Mesenteric fat pad (tissue), 1 donor: ENCODE data around the gene CELF5. TPM values are rescaled to one million over a fixed set of nuclear protein-coding genes. Genes with fewer than 3 reads are reported as not detected.
"Not testable (repeated sequence)": the region's sequence is repeated elsewhere in the genome, so short reads cannot be mapped to it uniquely, and the experiment has no call there.

Experiments
- DNase-seq: peaks from one replicate; pipeline ENCODE4 v3.0.0-alpha.2; 2020; ENCODE audit warnings: low spot score
- total RNA-seq: library from RNA; stranded (reverse); fragmentation: NEBNext Ultra II Directional; extraction: Animal tissue kit (Norgen Biotek cat#: 25700); gene quantifications from one replicate; pipeline ENCODE4 v1.2.1, GENCODE V29; 2021
- donor health status: DM: yes; HTN: yes; CAD: no.

The CELF5 gene
- total RNA-seq, 1 donor from 2014 or later: not detected

DNA sequence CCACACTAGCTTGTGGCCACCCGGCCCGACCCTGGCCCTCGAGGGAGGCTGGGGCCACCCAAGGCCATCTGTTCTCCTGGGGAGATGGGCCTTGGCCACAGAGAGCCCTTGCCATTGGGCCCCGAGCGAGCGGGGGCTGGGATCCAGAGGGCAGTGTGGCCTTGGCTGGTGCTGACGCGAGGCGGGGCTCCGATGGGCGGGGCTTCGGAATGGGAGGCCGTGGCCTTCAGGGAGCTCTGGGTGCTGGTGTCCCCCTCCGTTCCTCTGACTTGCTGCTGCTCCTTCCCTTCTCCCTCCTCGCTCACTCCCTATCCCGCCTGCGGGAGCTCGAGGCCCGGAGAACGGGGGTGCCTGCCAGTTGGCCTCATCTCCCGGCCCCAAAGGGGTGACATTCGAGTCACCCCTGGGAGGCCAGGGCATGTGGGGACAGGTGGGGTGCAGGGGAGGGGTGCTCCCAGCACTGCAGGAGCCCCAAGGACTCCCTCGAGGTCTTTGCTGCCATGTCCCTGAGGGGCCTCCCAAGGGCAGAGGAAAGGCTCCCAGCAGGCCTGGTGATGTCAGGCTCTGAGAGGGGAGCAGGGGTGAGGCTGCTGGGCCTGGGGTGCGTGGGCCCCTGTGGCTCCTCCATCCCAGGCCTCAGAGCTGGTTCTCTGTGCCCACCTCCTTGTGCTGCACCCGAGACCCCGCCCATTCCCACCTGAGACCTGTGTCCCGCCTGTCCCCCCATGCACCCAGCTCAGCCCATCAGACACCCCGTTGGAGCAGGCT, 34.6 kb upstream of the CELF5 start:
- no peak for DNase-seq

DNA sequence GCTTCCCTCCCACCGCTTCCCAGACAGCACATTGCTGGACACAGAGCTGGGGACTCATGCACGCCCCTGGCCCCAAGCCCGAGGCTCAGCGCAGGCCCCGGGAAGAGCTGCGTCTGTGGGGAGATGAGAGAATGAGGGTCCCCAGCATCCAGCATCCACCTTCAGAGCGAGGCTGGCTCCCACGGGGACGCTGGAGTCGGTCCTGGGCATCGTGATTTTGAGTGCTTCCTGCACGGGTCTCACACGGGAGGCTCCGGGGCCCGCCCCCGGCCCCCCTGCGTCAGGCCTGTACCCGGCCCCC, 34.0 kb upstream of the CELF5 start:
- no peak for DNase-seq

DNA sequence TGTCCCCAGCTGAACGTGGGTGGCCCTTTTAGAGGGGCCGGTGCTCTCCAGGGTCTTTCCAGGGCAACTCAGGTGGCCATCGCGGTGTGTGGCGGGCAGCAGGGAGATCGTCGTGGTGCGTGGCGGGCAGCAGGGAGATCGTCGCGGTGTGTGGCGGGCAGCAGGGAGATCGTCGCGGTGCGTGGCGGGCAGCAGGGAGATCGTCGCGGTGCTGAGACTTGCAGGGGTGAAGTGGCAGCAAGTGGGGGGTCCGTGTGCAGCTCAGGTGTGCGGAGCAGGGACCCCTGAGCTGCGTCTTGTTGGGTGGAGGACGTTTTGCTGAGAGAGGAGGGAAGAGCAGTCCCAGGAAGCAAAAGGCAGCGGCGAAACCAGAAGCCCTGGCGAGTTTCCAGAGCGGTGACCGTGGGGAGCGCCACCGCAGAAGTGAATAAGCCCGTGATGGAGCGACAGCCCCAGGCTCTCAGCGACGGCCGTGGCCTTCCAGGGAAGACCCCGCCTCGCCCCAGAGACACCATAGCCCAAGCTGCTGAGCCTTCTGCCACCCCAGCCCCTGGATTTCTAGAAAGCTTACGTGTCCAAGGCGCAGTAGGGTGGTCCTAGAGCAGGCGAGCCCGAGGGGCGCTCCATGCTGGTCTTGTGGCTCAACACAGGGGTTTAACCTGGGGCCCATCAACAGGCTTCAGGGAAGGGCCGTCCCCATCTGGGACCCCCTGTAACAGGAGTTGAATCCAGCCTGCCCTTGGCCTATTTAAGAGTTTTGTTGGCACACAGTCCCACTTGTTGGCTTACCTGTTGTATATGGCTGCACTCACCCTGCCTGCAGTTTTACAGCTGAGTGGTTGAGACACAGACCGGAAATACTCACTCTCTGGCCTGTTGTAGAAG, 33.3 kb upstream of the CELF5 start:
- no peak for DNase-seq

DNA sequence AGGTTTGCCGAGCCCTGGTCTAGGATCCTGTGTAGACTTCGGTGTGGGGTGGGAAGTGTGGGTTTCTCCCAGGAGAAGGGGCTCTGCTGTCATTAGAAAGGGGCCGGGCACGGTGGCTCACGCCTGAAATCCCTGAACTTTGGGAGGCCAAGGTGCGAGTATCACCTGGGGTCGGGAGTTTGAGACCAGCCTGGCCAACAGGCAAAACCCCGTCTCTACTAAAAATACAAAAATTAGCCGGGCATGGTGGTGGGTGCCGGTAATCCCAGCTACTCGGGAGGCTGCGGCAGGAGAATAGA, 32.7 kb upstream of the CELF5 start:
- DNase-seq: not testable (repeated sequence)

DNA sequence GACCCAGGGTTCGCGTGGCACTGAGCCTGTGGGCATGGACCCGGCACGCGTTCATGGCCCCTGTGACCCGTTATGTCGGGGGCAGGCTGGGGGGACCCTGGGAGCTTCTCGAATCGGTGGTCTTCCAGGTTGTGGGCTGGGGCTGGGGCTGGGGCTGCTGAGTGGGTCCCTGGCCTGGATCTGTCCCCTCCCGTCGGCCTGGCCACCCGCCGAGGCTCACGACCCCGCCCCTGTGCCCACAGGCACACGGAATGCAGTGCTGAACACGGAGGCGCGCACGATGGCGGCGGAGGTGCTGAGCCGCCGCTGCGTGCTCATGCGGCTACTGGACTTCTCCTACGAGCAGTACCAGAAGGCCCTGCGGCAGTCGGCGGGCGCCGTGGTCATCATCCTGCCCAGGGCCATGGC, 32.2 kb upstream of the CELF5 start:
- DNase-seq: no peak

DNA sequence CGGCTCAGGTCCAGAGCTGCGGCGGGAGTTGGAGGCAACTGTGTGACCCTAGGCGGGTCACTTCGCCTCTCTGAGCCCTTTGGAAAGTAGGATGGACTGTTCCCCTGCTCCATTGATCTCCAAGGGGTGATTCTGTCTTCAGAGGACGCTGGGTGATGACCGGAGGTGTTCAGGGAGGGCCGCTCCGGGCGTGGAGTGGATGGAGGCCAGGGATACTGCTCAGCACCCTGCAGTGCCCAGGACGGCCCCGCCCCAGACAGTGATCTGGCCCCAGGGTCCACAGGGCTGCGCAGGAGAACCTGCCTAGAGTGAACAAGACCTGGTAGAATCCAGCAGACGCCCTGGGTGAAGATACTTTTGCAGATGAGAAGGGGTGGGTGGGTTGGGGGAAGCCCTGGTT, 31.8 kb upstream of the CELF5 start:
- DNase-seq: no peak

DNA sequence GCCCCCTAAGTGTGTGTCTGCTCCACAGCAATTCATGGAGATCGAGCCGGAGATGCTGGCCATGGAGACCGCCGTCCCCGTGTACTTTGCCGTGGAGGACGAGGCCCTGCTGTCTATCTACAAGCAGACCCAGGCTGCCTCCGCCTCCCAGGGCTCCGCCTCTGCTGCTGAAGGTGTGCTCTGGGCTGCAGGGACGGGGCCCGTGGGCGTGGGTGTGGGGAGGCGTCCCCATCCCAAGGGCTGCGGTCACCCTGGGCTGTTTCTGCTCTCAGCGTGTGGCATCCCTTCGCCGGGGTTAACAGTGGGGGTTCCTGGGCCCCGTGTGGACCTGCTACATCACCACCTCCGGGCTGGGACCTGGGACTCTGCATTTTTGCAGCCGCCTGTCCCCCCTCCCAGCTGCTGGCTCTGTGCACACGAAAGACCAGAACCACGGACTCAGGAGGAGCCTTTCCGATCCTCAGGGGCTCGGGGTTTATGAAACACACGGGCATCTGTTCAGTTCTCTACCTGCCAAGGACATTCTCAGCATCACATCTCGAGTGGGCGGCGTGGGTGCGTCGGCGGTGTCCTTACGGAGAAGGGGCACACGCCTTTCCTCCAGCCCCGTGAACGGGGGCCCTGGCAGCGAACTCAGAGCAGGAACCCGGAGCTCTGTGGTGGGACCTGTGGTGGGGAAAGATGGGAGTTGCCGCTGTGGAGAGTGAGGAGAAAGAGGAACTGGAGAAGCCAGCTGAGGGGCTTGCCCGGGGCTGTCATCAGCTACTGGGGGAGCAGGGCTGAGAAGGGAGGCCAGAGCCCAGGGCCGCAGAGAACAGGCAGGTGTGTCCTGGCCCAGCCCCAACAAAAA, 31.0 kb upstream of the CELF5 start:
- DNase-seq: no peak

DNA sequence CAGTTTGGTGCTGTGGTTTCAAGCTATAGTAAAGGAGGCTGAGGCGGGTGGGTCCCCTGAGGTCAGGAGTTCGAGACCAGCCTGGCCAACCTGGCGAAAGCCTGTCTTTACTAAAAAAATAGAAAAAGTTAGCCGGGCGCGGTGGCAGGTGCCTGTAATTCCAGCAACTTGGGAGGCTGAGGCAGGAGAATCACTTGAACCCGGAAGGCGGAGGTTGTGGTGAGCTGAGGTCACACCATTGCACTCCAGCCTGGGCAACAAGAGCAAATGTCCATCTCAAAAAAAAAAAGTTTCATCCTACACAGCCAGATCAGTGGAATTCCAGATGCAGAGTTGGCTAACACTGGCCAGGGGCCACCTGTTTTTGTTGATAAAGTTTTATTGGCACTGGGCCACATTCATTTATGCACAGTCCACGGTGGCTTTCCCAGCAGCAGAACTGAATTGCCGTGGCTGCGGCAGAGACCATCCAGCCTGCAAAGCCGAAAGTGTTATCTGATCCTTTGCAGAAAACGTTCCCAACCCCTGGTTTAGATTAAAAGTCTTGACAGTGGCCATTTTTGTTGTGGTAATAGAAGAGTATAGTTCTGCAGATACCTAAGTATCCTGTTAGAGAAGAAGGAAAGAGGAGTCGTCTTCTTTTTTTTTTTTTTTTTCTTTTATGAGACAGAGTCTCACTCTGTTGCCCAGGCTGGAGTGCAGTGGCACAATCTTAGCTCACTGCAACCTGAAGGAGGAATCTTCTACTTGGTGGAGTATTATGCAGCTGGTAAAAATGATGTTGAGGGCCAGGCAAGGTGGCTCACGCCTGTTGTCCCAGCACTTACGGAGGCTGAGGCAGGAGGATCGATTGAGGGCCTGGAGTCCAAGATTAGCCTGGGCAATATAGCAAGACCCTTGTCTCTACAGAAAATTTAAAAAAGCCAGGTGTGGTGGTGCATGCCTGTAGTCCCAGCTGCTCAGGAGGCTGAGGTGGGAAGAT, 30.1 kb upstream of the CELF5 start:
- no peak for DNase-seq

DNA sequence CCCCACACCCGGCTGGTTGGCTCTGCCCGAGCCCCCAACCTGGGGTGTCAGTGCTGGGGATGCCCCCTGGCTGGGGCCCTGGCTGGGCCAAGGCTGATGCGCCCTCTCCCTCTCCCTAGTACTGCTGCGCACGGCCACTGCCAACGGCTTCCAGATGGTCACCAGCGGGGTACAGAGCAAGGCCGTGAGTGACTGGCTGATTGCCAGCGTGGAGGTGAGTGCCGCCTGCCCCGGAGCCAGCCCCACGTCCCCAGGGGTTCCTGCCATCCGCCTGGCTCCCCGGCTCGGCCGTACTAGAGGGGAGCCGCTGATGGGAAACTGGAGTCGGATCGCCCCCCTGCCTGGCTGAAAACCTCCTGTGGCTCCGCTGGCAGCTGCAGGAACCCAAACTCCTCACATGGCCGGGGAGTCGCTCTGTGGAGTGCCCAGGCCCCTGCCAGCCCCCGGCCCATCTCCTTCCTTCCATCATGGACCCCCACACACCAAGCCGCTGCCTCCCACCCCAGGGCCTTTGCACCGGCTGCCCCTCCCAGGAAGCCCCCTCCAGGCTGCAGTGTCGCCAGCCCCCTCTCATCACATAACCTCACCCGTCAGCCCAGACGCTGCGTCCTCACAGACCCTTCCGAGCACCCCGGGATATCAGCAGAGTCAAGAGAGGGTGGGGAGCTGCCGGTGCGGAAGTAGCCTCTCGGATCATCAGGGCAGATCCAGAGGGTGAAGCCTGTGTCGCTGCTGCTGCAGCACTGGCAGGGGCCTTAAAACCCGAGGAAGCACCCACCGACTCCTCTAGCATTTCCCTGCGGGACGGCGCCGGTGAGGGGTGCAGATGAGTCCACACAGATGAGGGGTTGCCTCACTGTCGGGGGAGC, 28.2 kb upstream of the CELF5 start:
- no peak for DNase-seq

DNA sequence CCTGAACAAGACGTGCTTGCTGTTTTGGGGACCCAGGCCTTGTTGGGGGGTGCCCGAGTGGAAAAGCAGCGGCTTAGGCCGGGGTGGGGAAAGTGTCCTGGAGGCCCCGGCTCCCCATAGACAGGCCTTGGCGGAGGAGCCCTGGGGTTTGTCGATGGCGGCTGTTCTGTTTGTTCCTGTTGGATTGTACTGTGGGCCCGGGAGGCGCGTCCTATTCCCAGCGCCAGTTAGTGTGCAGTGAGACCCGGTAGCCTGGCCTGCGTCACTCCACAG, 27.6 kb upstream of the CELF5 start:
- DNase-seq: no peak

DNA sequence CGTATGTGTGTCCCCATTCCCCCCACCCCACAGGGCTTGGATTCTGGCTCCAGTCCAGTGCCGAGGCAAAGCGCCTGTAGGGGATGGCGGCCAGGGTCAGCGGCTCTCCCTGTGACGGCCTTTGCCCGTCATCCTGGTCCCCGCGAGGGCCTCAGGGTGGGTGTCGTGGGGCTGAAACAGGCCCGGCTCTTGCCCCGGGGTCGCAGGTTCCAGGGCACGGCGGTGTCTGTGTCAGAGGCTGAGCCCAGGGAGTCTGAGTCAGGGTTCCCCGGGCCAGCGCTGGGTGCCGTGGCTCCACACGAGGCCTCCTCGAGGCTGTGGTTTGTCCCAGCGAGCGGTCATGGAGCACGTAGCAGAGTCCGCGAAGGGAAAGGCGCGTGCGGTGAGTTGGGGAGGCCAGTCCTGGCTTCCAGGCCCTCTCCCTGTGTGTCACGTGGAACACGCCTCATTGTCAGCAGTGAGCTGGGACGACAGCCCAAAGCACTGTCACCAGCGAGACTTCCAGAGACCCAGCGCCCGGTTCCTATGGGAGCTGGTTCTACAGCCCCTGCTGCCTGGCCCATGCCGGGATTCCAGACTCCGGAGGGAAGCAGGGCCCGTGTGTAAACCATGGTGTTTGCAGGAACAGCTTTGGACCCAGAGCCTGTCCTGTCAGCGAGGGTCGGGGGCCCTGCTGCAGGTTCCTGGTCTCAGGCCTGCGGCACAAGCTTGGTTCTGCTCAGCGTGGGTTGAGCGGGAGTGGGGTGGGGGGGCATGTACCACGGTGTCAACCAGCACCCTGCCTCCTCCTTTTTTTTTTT, 25.4 kb upstream of the CELF5 start:
- DNase-seq: no peak

DNA sequence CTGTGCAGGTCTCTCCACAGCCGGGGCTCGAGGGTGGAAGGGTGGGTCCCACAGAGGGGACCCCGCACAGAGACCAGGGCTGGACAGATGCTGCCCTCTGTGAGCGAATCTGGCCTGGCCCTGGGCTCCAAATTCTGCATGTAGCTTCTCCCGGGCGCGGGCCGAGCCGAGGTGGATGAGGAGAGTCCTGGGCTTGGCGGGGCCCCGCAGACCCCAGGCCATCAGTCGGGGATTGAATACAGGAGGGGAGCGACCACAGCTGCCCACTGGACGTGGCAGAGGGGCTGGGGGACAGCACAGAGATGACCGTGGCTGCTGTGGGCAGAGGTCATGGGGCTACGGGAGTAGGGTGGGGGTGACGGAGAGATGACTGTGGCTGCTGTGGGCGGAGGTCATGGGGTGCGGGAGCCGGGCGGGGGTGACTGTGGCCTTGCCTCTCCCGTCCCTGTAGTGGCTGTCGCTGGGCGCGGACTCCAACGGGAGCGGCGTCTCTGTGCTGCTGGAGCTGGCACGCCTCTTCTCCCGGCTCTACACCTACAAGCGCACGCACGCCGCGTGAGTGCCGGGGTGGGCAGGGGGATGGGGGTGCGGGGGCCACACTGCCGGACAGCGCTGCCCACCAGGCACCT, 23.3 kb upstream of the CELF5 start:
- DNase-seq: no peak

DNA sequence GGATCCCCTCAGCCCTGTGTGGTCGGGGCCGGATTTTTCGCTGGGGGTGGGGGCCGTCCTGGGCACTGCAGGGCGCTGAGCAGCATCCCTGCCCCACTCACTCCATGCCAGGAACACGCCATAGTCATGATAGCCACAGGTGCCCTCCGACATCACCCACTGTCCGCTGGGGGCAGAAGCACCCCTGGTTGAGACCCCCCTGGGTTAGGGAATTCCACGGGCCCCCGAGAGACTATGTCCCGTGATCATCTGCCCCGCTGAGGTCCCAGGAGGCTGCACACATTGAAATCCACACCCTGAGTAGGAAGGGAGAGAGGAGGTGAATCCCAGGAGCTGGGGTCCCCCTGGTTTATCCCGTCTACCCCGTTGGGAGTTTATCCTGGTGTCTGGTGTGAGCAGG, 22.6 kb upstream of the CELF5 start:
- DNase-seq: no peak

DNA sequence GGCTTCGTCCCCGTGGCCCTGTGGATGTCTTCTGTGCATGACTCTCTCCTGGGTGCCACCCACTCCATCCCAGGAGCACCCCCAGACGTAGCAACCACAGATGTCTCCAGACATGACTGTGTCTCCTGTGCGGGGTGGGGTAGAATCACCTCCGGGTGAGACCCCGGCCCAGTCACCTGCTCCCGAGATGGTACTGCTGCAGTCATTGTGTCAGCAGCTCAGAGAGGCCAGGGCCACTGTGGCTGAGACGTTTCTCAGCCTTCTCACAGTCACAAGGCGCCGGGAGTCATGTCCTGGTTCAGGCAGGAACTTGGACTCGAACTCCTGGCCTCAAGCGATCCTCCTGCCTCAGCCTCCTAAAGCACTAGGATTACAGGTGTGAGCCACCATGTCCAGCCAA, 22.1 kb upstream of the CELF5 start:
- no peak for DNase-seq

DNA sequence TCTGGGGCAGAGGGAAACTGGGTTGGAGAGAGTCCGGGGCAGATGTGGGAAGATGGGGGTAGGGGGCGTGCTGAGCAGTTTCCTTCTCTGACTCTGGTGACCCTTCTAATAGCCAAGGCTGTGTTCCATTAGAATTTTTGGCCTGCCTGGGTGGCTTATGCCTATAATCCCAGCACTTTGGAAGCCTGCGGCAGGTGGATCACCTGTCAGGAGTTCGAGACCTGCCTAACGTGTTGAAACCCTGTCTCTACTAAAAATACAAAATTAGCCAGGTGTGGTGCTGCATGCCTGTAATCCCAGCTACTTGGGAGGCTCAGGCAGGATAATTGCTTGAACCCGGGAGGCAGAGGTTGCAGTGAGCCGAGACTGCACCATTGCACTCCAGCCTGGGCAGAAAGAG, 21.6 kb upstream of the CELF5 start:
- DNase-seq: not testable (repeated sequence)

DNA sequence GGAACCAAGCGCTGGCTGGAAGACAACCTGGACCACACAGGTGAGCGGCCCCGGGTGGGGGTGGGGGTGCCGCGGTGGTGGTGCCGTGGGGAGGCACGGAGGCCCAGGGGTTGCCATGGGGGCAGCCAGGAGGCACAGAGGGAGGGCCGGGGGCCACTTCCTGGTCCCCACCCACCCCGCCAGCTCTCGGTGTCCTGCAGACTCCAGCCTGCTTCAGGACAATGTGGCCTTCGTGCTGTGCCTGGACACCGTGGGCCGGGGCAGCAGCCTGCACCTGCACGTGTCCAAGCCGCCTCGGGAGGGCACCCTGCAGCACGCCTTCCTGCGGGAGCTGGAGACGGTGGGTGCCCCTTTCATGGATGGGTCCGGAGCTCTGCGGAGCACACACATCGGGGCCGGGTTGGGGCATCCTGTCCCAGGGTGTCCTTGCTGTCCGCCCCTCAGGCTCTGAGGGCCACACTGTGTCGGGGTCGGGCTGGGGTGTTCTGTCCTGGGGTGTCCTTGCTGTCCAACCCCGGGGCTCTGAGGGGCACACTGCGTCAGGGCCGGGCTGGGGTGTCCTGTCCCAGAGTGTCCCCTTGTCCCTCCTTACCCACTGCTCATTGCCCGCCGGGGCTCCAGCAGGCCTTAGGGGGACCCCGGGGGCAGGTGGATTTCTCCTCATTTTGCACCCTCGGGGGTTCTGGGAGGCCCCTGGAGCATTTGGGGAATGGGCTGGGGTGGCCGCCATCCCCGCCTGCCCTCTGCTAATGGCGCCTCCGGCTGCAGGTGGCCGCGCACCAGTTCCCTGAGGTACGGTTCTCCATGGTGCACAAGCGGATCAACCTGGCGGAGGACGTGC, 20.4 kb upstream of the CELF5 start:
- no peak for DNase-seq

DNA sequence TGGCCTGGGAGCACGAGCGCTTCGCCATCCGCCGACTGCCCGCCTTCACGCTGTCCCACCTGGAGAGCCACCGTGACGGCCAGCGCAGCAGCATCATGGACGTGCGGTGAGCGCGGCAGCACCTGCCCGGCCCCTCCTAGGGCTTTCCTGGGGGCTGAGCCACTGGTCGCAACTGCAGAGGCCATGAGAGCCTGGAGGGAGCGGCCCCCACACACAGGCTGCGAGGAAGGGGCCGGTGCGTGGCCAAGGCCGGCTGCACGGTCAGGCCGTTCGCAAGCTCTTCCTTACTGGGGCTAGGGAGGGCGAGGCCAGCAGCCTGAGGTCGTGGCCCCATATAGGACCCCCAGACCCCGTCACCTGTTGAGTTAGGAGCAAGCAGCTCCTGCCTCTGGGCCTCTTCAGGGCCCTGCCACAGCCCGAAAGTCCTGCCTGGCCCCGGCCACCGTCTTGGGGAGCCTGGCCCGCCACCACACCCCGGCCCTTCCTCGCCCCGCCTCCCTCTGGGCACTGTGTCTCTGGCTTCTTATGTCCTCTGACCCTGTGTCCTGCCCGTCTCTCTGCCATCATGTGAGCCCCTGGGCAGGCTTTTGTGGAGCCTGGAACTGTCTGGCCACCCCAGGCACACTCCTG, 19.7 kb upstream of the CELF5 start:
- no peak for DNase-seq
